H9 (cell line): Measurements from ENCODE around the gene TEX53. TPM values are rescaled to one million over a fixed set of nuclear protein-coding genes. Genes with fewer than 3 reads are reported as not detected.

ENCODE experiments used
- DNase-seq: peaks from one replicate; pipeline ENCODE4 v3.0.0-alpha.2; 2017
- H2AFZ ChIP-seq: one replicate; pipeline ENCODE4 v1.6.1; 2013; ENCODE audit warnings: mild to moderate bottlenecking, low read length, control low read depth, moderate library complexity
- H2AK5ac ChIP-seq: 2 replicates; pipeline ENCODE4 v1.6.1; 2013; ENCODE audit warnings: low read length, control low read depth, mixed read lengths; ENCODE audit not compliant: insufficient read length
- H2BK120ac ChIP-seq: one replicate; pipeline ENCODE4 v1.6.1; 2013; ENCODE audit warnings: low read depth, mild to moderate bottlenecking, low read length, control low read depth, inconsistent platforms; ENCODE audit not compliant: poor library complexity, severe bottlenecking
- H2BK12ac ChIP-seq: 2 replicates; pipeline ENCODE4 v1.6.1; 2013; ENCODE audit warnings: low read length, control low read depth, mixed read lengths, low read depth; ENCODE audit not compliant: insufficient read length
- H2BK15ac ChIP-seq: 2 replicates; pipeline ENCODE4 v1.6.1; 2013; ENCODE audit warnings: low read depth, low read length, control low read depth
- H2BK20ac ChIP-seq: one replicate; pipeline ENCODE4 v1.6.1; 2013; ENCODE audit warnings: low read depth, mild to moderate bottlenecking, low read length, control low read depth, inconsistent platforms; ENCODE audit not compliant: poor library complexity, severe bottlenecking
- H2BK5ac ChIP-seq: 2 replicates; pipeline ENCODE4 v1.6.1; 2013; ENCODE audit warnings: low read length, control low read depth, mixed read lengths; ENCODE audit not compliant: insufficient read length
- H3K14ac ChIP-seq: 2 replicates; pipeline ENCODE4 v1.6.1; 2013; ENCODE audit warnings: low read length, control low read depth; ENCODE audit not compliant: insufficient read depth
- H3K18ac ChIP-seq: 2 replicates; pipeline ENCODE4 v1.6.1; 2013; ENCODE audit warnings: low read depth, mild to moderate bottlenecking, mixed read lengths, low read length, control low read depth; ENCODE audit not compliant: insufficient read length
- H3K23ac ChIP-seq: 2 replicates; pipeline ENCODE4 v1.6.1; 2013; ENCODE audit warnings: low read length, control low read depth, mixed read lengths, low read depth; ENCODE audit not compliant: insufficient read length
- H3K23me2 ChIP-seq: 2 replicates; pipeline ENCODE4 v1.6.1; 2013; ENCODE audit warnings: low read depth, mild to moderate bottlenecking, mixed read lengths, low read length, control low read depth; ENCODE audit not compliant: insufficient read length, poor library complexity, severe bottlenecking
- H3K27ac ChIP-seq: 2 replicates; pipeline ENCODE4 v1.5.1; 2013; ENCODE audit warnings: low read length, control low read depth, mixed read lengths, low read depth; ENCODE audit not compliant: insufficient read length
- H3K27me3 ChIP-seq: 2 replicates; pipeline ENCODE4 v1.6.1; 2013; ENCODE audit warnings: low read length, control low read depth, inconsistent platforms; ENCODE audit not compliant: insufficient read depth
- H3K4ac ChIP-seq: 2 replicates; pipeline ENCODE4 v1.6.1; 2013; ENCODE audit warnings: low read depth, mild to moderate bottlenecking, control low read depth, inconsistent platforms, low read length, moderate library complexity
- H3K4me1 ChIP-seq: 2 replicates; pipeline ENCODE4 v1.6.1; 2013; ENCODE audit warnings: low read length, control low read depth, inconsistent platforms; ENCODE audit not compliant: insufficient read depth
- H3K4me2 ChIP-seq: 2 replicates; pipeline ENCODE4 v1.6.1; 2013; ENCODE audit warnings: low read length, control low read depth, mixed read lengths; ENCODE audit not compliant: insufficient read length, insufficient read depth
- H3K56ac ChIP-seq: 2 replicates; pipeline ENCODE4 v1.6.1; 2013; ENCODE audit warnings: low read depth, mild to moderate bottlenecking, mixed read lengths, low read length, control low read depth; ENCODE audit not compliant: insufficient read length
- H3K79me1 ChIP-seq: 2 replicates; pipeline ENCODE4 v1.6.1; 2013; ENCODE audit warnings: low read depth, mild to moderate bottlenecking, moderate library complexity, low read length, control low read depth, inconsistent platforms; ENCODE audit not compliant: insufficient read depth, poor library complexity, severe bottlenecking
- H3K79me2 ChIP-seq: 2 replicates; pipeline ENCODE4 v1.6.1; 2013; ENCODE audit warnings: low read length, control low read depth, inconsistent platforms; ENCODE audit not compliant: insufficient read depth
- H3K9ac ChIP-seq: 2 replicates; pipeline ENCODE4 v1.6.1; 2013; ENCODE audit warnings: low read length, control low read depth, mixed read lengths; ENCODE audit not compliant: insufficient read length; ENCODE audit errors: extremely low read depth
- H3K9me3 ChIP-seq: one replicate; pipeline ENCODE4 v1.6.1; 2013; ENCODE audit warnings: low read depth, low read length, inconsistent platforms; ENCODE audit not compliant: control insufficient read depth
- H3T11ph ChIP-seq: one replicate; pipeline ENCODE4 v1.6.1; 2013; ENCODE audit warnings: mild to moderate bottlenecking, low read length, control low read depth, inconsistent platforms
- H4K20me1 ChIP-seq: one replicate; pipeline ENCODE4 v1.6.1; 2013; ENCODE audit not compliant: control insufficient read depth, insufficient read length, insufficient read depth
- H4K5ac ChIP-seq: 2 replicates; pipeline ENCODE4 v1.6.1; 2013; ENCODE audit warnings: low read depth, mild to moderate bottlenecking, mixed read lengths, low read length, control low read depth; ENCODE audit not compliant: insufficient read length
- H4K8ac ChIP-seq: replicated peaks from 2 replicates; pipeline ENCODE4 v1.6.1; 2013; ENCODE audit warnings: low read length, control low read depth, mixed read lengths, low read depth; ENCODE audit not compliant: insufficient read length
- H4K91ac ChIP-seq: 2 replicates; pipeline ENCODE4 v1.6.1; 2013; ENCODE audit warnings: low read depth, mild to moderate bottlenecking, moderate library complexity, mixed read lengths, low read length, control low read depth; ENCODE audit not compliant: insufficient read length
- H3K27ac Mint-ChIP-seq, 3 experiments: 2 replicates in 2 of 3; 3 replicates in 1 of 3; pipeline ENCODE4 v1.8.0; 2020 to 2021; ENCODE audit warnings: mixed read lengths in 3 of 3, mild to moderate bottlenecking in 1 of 3, moderate library complexity in 1 of 3
- H3K27me3 Mint-ChIP-seq: 2 replicates; pipeline ENCODE4 v1.8.0; 2021; ENCODE audit warnings: low read depth, mild to moderate bottlenecking, moderate library complexity, mixed read lengths
- H3K36me3 Mint-ChIP-seq, 3 experiments: 2 replicates in 2 of 3; 3 replicates in 1 of 3; pipeline ENCODE4 v1.8.0; 2020 to 2021; ENCODE audit warnings: low read depth in 3 of 3, mixed read lengths in 3 of 3; ENCODE audit not compliant: insufficient read depth in 1 of 3
- H3K4me1 Mint-ChIP-seq, 2 experiments: 2 replicates each; pipeline ENCODE4 v1.8.0; 2020; ENCODE audit warnings: mixed read lengths in 2 of 2
- H3K4me3 Mint-ChIP-seq, 2 experiments: 2 replicates in 1 of 2; 3 replicates in 1 of 2; pipeline ENCODE4 v1.8.0; 2020 to 2021; ENCODE audit warnings: mild to moderate bottlenecking in 2 of 2, mixed read lengths in 2 of 2, moderate library complexity in 1 of 2
- H3K9me3 Mint-ChIP-seq, 2 experiments: 2 replicates in 1 of 2; 3 replicates in 1 of 2; pipeline ENCODE4 v1.8.0; 2020; ENCODE audit warnings: mild to moderate bottlenecking in 2 of 2, mixed read lengths in 2 of 2, moderate library complexity in 1 of 2
- WGBS: extraction: QIAGEN DNeasy Blood & Tissue Kit; methylation state at CpG from one replicate; pipeline ENCODE4 v1.1.7; 2013; ENCODE audit warnings: missing lambda C conversion rate, low lambda C conversion rate, mixed read lengths; ENCODE audit not compliant: insufficient read length; ENCODE audit errors: extremely low coverage; 5-methylcytosine and 5-hydroxymethylcytosine counted together
- total RNA-seq: library from RNA; stranded (reverse); gene quantifications from 2 replicates; pipeline ENCODE4 v1.2.1, GENCODE V29; 2021
- TF ChIP-seq, protein P1 (sequence below): fragments of 200-600 bp; sonication (generic); conservative IDR thresholded peaks from 3 replicates; pipeline ENCODE4 v1.8.0; 2021; ENCODE audit warnings: antibody characterized with exemption, mild to moderate bottlenecking

TEX53 gene
- total RNA-seq, 1 experiment from 2014 or later = not detected

DNA sequence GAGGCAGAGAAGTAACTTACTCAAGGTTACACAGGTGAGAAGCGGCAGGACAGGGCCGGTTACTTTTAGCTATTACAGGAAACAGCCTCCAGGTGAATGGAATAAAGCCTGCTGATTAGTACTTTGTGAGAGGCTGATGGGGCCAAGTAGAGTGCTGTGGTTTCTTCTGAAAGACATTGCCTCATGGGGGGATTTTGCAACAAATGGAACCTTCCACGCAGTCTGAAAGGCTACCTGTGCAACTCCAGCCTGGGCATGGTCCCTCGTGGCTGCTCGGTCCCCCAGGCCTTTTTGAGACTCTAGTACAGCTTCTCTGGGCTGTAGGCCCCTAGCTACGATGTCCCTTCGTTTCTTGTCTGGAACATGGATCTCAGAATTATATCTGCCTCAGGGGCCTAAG, 44.5 kb downstream of the TEX53 start:
- no CpG with 5 or more reads among the region's 7 CpGs for WGBS

More for the DNA sequence above, 44.5 kb downstream of the TEX53 start:
- Histone ChIP-seq H3K9me3 (no peaks in the 10 kb centered on the region), H2BK20ac (no peak overlapping the region), H3K56ac (no peak overlapping the region), H2AFZ (no peak overlapping the region), H2BK15ac (no peak overlapping the region), H3K4ac (no peak overlapping the region), H3K14ac (no peak overlapping the region; the same call in 1 of the 2 replicates), H2AK5ac (no peak overlapping the region), H3K23me2 (peaks cover 10% of the 10 kb centered on the region), H2BK5ac (no peak overlapping the region), H3K27me3 (no peaks in the 10 kb centered on the region), H4K8ac (no peak overlapping the region), H4K5ac (no peak overlapping the region), H3T11ph (no peak overlapping the region), H3K18ac (no peak overlapping the region), H3K9ac (no peak overlapping the region), H3K4me1 (peaks cover 7% of the 10 kb centered on the region; the same call in 1 of the 2 replicates), H4K91ac (no peak overlapping the region), H3K79me2 (no peaks in the 10 kb centered on the region), H2BK12ac (no peak overlapping the region), H3K4me2 (peak overlapping the region; percentile 75), H3K79me1 (no peaks in the 10 kb centered on the region), H2BK120ac (no peak overlapping the region), H3K27ac (no peak overlapping the region), H3K23ac (no peak overlapping the region), H4K20me1 (no peaks in the 10 kb centered on the region)
- peaks cover 17% of the 10 kb centered on the region for H3K27me3 Mint-ChIP-seq
- DNase-seq = no peak
- H3K4me3 Mint-ChIP-seq = peak overlapping the region in 1 of 2 experiments; percentile 81; a peak in 2 of 5 replicates
- H3K36me3 Mint-ChIP-seq = peaks cover under 1 to 10% (median 9%) of the 10 kb centered on the region in 3 experiments
- 0 out of 7 replicates have a peak overlapping the region, but pooled peaks of 1 of the 3 experiments have one; percentile 0 for H3K27ac Mint-ChIP-seq
- peaks cover 24 to 26% of the 10 kb centered on the region in 2 experiments for H3K4me1 Mint-ChIP-seq
- TF ChIP-seq, protein P1, sequence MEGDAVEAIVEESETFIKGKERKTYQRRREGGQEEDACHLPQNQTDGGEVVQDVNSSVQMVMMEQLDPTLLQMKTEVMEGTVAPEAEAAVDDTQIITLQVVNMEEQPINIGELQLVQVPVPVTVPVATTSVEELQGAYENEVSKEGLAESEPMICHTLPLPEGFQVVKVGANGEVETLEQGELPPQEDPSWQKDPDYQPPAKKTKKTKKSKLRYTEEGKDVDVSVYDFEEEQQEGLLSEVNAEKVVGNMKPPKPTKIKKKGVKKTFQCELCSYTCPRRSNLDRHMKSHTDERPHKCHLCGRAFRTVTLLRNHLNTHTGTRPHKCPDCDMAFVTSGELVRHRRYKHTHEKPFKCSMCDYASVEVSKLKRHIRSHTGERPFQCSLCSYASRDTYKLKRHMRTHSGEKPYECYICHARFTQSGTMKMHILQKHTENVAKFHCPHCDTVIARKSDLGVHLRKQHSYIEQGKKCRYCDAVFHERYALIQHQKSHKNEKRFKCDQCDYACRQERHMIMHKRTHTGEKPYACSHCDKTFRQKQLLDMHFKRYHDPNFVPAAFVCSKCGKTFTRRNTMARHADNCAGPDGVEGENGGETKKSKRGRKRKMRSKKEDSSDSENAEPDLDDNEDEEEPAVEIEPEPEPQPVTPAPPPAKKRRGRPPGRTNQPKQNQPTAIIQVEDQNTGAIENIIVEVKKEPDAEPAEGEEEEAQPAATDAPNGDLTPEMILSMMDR = no peak
- peaks cover 0 to 4% of the 10 kb centered on the region in 2 experiments; a peak in 1 of 5 replicates for H3K9me3 Mint-ChIP-seq
